Glutamatergic neuron (in vitro differentiated cells): ENCODE results near the gene JUN. TPM values are rescaled to one million over a fixed set of nuclear protein-coding genes. Genes with fewer than 3 reads are reported as not detected.

Experiments
- DNase-seq: peaks from one replicate; pipeline ENCODE4 v3.0.0; 2022
- H3K27ac Mint-ChIP-seq: one replicate; pipeline ENCODE4 v1.8.0; 2020; ENCODE audit warnings: mild to moderate bottlenecking, mixed read lengths, inconsistent platforms; ENCODE audit not compliant: unreplicated experiment
- H3K27me3 Mint-ChIP-seq: one replicate; pipeline ENCODE4 v1.8.0; 2020; ENCODE audit warnings: mild to moderate bottlenecking, moderate library complexity, mixed read lengths, inconsistent platforms; ENCODE audit not compliant: unreplicated experiment
- H3K36me3 Mint-ChIP-seq: one replicate; pipeline ENCODE4 v1.8.0; 2020; ENCODE audit warnings: mild to moderate bottlenecking, mixed read lengths, inconsistent platforms; ENCODE audit not compliant: unreplicated experiment
- H3K4me1 Mint-ChIP-seq: one replicate; pipeline ENCODE4 v1.8.0; 2020; ENCODE audit warnings: mild to moderate bottlenecking, low read depth, mixed read lengths, inconsistent platforms; ENCODE audit not compliant: unreplicated experiment
- H3K4me3 Mint-ChIP-seq: one replicate; pipeline ENCODE4 v1.8.0; 2020; ENCODE audit warnings: mild to moderate bottlenecking, mixed read lengths, inconsistent platforms; ENCODE audit not compliant: unreplicated experiment
- H3K9me3 Mint-ChIP-seq: one replicate; pipeline ENCODE4 v1.8.0; 2020; ENCODE audit warnings: mild to moderate bottlenecking, moderate library complexity, mixed read lengths, inconsistent platforms; ENCODE audit not compliant: unreplicated experiment
- CTCF ChIP-seq: fragments of 200-600 bp; sonication (generic); IDR thresholded peaks from one replicate; pipeline ENCODE4 v1.5.0; 2021; ENCODE audit not compliant: partially characterized antibody, unreplicated experiment
- total RNA-seq: library from RNA; stranded (reverse); fragmentation: NEBNext Ultra II Directional; extraction: Animal tissue kit (Norgen Biotek cat#: 25700); gene quantifications from one replicate; pipeline ENCODE4 v1.2.1, GENCODE V29; 2021; ENCODE audit not compliant: unreplicated experiment

JUN gene
- total RNA-seq, 1 donor from 2014 or later: 83.1 TPM

GRCh38 chr1:58784758-58785441 lies 1.1 kb upstream of the JUN start:
- Mint-ChIP-seq H3K27ac (peak overlapping the region; percentile 75), H3K9me3 (peaks cover 23% of the 10 kb centered on the region), H3K27me3 (peaks cover 14% of the 10 kb centered on the region), H3K4me3 (peak overlapping the region; percentile 89), H3K36me3 (peaks cover 11% of the 10 kb centered on the region), H3K4me1 (peaks cover 2% of the 10 kb centered on the region)
- peak; percentile 77 for DNase-seq
- TF ChIP-seq CTCF: peak; percentile 29

- peak; percentile 57 for DNase-seq
- Mint-ChIP-seq H3K27ac (peak overlapping the region; percentile 99), H3K4me3 (peak overlapping the region; percentile 89), H3K27me3 (peaks cover 14% of the 10 kb centered on the region), H3K4me1 (peaks cover 2% of the 10 kb centered on the region), H3K36me3 (peaks cover 9% of the 10 kb centered on the region), H3K9me3 (peaks cover 22% of the 10 kb centered on the region)
- no peak for TF ChIP-seq CTCF
Observed at GRCh38 chr1:58783090-58783992, 506 bp downstream of the JUN start.

GRCh38 chr1:58782178-58783089 lies 1.4 kb downstream of the JUN start:
- peak; percentile 3 for TF ChIP-seq CTCF
- Mint-ChIP-seq H3K27me3 (peaks cover 14% of the 10 kb centered on the region), H3K9me3 (peaks cover 22% of the 10 kb centered on the region), H3K27ac (peak overlapping the region; percentile 99), H3K4me1 (peaks cover 2% of the 10 kb centered on the region), H3K4me3 (peak overlapping the region; percentile 97), H3K36me3 (peaks cover 5% of the 10 kb centered on the region)
- peak; percentile 72 for DNase-seq

- peaks cover 14% of the 10 kb centered on the region for H3K27me3 Mint-ChIP-seq
- peak; percentile 71 for DNase-seq
- H3K27ac Mint-ChIP-seq: peak overlapping the region; percentile 92
- H3K9me3 Mint-ChIP-seq: peaks cover 22% of the 10 kb centered on the region
- H3K4me3 Mint-ChIP-seq: peak overlapping the region; percentile 97
- H3K36me3 Mint-ChIP-seq: peaks cover 5% of the 10 kb centered on the region
- peak; percentile 34 for TF ChIP-seq CTCF
- H3K4me1 Mint-ChIP-seq: peaks cover 2% of the 10 kb centered on the region
Observed at GRCh38 chr1:58781541-58782177, 2.2 kb downstream of the JUN start.
